Uterus (tissue), 2 donors: ENCODE data around the gene ELOVL1.

Source experiments
- POLR2A ChIP-seq, 2 donors: fragments of 450-650 bp; IDR thresholded peaks; one replicate each; pipeline ENCODE4 v1.6.1; 2016; ENCODE audit warnings: antibody characterized with exemption in 2 of 2, mild to moderate bottlenecking in 1 of 2, moderate library complexity in 1 of 2
- TF ChIP-seq, protein P1 (sequence below), 4 experiments: fragments of 200-600 bp in 2 of 4; fragments of 450-650 bp in 2 of 4; sonication (generic) in 2 of 4; IDR thresholded peaks; one replicate each; pipeline ENCODE4 v1.5.1; 2016 to 2019; ENCODE audit warnings: antibody characterized with exemption in 4 of 4, mild to moderate bottlenecking in 2 of 4, moderate library complexity in 1 of 4

DNA sequence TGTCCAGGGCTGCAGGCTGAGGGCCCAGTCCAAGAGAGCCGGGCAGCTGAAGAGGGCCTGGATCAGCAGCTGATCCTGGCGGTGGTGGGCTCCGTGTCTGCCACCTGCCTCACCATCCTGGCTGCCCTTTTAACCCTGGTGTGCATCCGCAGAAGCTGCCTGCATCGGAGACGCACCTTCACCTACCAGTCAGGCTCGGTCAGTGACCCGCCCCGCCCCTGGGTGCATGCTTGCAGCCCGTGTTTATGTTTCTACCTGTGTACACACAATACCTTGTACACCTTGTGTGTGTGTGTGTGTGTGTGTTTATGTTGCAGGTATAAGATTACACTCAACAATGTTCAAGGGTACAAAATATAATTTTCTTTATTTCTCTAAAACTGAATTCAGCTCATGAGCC, 54.0 kb downstream of the ELOVL1 start:
- TF ChIP-seq, protein P1, sequence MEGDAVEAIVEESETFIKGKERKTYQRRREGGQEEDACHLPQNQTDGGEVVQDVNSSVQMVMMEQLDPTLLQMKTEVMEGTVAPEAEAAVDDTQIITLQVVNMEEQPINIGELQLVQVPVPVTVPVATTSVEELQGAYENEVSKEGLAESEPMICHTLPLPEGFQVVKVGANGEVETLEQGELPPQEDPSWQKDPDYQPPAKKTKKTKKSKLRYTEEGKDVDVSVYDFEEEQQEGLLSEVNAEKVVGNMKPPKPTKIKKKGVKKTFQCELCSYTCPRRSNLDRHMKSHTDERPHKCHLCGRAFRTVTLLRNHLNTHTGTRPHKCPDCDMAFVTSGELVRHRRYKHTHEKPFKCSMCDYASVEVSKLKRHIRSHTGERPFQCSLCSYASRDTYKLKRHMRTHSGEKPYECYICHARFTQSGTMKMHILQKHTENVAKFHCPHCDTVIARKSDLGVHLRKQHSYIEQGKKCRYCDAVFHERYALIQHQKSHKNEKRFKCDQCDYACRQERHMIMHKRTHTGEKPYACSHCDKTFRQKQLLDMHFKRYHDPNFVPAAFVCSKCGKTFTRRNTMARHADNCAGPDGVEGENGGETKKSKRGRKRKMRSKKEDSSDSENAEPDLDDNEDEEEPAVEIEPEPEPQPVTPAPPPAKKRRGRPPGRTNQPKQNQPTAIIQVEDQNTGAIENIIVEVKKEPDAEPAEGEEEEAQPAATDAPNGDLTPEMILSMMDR (IDR thresholded peaks at IDR 0.05) = no peak
- TF ChIP-seq POLR2A (IDR thresholded peaks at IDR 0.05) = no peak
